ENCODE data around the gene MYO18B.

MYO18B gene

DNA sequence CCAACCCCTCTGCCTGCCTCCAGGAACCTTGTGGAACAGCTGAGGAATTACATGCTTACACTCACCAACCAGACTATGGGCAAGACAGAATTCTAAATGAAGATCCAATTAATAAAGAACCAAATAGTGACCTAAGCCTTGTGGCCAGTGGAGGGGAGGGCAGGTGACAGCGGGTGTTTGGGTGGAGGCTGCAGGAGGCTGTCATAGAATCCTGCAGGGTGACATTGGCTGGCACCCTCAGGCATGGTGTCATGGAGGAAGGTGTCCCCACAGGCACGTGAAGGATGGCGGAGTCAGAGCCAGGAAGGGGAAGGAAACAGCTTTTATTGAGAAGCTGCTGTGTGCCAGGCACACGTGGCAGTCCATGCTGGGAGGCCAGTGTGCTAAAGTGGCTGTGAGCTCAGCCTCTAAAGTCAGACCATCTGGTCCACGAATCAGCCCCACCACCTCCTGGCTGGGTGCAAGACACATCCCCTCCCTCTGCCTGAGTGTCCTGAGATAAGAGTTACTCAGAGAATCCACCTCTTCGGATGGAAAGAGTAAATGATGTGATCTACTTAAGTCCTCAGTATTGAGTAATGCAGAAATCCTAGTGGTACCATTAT is 8.7 kb downstream of the MYO18B start:
- no peak for DNase-seq (ENCODE audit: low spot score)

DNA sequence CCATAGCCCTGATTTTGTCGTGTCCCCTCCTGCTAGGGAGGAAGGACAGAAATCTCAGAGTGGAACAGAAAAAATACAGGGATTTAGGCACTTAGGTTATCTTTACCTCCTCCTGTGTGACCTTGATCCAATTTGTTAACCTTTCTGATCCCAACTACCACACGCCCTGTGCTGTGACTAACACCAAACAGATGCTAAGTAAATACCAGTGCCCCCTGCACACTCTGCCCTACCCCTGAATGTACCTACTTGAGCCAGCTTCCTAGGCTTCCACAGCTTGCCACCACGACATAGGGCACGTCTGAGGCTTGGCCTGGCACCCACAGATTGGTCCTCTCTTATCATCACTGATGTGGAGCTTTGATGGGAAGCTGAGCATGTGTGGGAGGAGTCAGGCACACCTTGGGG is 9.2 kb downstream of the MYO18B start:
- no peak for DNase-seq (ENCODE audit: low spot score)

DNA sequence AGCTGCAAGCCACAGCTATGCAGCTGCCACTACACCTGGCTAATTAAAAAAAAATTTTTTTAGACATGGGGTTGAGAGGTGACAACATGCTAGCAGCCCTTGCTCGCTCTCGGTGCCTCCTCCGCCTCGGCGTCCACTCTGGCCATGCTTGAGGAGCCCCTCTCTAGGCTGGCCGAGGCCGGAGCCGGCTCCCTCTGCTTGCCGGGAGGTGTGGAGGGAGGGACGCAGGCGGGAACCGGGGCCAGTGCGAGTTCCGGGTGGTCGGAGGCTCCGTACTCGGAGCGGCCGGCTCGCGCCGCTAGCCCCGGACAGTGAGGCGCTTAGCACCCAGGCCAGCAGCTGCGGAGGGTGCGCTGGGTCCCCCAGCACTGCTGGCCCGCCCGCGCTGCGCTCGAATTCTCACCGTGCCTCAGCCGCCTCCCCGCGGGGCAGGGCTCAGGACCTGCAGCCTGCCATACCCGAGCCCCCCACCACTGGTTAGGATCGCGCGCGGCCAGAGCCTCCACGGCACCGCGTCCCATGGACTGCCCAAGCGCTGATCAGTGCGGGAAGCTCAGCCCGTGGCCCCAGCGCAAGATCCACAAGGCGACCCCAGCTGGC is 10.7 kb downstream of the MYO18B start:
- DNase-seq (ENCODE audit: low spot score): no peak

DNA sequence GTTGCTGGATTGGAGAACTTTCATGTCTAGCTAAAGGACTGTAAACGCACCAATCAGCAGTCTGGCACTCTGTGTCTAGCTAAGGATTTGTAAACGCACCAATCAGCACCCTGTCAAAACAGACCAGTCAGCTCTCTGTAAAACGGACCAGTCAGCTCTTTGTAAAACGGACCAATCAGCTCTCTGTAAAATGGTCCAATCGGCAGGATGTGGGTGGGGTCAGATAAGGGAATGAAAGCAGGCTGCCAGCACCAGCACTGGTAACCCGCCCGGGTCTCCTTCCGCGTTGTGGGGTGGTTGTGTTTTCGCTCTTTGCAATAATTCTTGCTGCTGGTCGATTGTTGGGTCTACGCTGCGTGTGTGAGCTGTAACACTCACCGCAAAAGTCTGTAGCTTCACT is 11.3 kb downstream of the MYO18B start:
- no peak for DNase-seq (ENCODE audit: low spot score)

DNA sequence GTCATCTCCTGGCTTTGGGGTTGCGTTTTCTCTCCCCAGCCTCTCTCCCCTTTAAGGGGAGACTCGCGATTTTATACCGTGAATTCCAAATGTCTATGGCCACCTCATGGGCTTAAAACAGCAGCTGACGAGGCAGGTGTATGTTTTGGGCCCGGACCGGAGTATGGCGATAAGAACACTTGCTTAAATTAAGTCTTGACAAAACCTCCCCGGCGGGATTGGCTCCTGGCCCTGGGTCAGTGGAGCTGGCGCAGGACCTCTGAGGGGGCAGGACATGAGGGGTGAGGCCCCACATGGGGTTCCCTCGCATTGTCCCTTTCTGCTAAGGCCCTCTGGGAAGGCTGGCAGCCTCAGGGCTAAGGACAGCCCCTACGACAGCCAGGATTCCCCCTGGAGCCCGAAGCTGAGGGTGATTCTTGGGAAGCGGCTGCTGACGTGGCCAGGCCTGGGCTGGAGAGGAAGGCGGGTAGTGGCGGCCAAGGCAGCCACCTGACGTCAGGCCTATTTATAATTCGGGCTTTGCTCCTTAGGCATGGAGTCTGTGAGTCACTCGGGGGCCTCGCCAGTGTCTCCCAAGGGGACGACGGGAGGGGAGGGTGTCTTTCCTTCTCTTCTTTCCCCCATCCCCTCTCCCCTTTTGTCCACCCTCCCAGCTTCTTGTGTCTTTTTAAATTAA is 12.7 kb downstream of the MYO18B start:
- DNase-seq (ENCODE audit: low spot score): no peak

DNA sequence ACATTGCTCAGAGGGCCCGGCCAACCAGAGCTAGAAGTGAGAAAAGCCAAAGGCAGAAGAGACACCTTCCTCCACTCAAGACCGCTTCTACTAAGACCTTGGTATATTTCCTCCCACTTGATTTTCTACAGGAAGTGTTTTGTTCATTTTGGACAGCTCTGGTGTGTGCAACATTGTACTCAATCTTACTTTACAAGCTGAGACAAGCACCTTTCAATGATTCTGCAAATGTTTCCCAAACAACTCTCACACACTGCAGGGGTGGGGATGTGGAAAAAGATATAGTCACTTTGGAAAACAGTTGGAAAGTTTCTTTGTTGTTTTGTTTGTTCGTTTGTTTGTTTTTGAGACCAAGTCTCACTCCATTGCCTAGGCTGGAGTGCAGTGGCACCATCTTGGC is 15.7 kb downstream of the MYO18B start:
- DNase-seq (ENCODE audit: low spot score): no peak

DNA sequence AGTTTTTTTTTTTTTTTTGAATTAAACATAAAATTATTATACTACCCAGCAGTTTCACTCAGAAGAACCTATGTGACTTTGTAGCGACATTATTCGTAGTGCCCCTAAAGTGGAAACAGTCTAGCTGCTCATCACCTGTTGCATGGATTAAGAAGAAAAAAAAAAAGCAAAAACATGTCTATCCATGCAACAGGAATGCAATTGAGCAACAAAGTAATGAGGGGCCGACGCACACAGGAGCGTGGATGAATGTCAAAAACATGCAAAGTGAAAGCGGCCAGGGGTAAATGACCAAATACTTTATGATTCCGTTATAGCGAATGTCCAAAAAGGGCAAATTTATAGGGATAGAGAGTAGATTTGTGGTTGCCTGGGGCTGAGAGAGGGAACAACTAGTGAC is 16.3 kb downstream of the MYO18B start:
- DNase-seq (ENCODE audit: low spot score): no peak

DNA sequence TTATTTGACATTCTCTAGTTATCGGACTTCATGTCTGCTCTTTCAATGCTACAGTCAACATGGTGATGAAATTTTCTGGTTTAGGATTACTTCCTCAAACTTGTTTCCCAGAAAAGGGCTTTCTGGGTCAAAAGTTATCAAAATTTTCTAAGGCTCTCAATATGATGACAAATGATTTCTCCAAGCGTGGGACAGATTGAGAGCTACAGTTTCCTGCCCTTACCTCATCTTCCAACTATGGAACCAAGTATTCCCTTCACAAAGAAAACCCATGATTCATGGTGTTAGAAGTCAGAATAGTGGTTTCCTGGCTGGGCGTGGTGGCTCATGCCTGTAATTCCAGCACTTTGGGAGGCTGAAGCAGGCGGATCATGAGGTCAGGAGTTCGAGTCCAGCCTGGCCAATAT is 17.8 kb downstream of the MYO18B start:
- DNase-seq (ENCODE audit: low spot score): no peak

DNA sequence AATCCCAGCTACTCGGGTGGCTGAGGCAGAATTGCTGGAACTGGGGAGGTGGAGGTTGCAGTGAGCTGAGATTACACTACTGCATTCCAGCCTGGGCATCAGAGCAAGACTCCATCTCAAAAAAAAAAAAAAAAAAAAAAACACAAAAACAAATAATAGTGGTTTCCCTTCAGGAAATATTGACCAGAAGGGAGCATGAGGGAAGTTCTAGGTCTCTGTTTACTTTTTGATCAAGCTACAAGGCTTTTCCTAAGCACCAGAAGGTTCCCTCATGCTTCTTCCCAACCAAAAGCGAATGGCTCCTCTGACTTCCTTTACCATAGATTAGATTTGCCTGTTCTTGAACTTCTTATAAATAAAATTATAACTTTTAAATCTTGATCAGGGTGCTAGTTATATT is 18.3 kb downstream of the MYO18B start:
- DNase-seq (ENCODE audit: low spot score): no peak

DNA sequence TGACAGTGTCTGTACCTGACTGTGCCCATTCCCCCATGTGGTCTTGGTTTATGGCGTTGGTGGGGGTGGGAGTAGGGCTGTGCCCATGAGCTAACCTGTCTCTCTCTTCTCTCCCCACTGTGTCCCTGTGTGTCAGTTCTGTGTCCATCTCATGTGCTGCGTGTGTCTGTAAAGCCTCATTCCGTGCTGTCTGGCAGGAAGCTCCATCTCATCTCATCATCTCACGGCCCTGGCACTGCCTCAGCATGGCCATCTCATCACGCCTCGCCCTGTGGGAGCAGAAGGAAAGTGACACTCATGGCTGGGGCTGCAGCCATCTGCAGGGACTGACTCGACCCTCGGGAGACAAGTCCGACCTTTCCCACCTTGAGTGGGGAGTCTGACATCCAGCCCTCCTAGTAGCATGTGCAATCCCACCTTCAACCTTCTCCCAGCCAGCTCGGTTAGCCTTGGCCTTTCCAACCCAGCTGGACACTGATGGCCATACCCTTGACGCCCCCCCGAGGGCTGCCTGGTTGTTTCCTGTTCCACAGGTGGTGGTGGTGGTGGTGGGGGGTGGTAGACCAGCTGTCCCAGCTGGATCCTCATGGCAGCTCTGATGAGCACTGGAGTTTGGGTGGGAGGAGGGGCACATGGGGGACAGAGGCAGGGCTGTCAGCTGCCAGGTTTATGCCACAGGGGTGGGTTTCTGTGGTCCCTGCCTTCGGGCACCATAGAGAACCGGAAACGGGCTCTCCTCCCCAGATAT is 19.0 kb downstream of the MYO18B start:
- no peak for DNase-seq (ENCODE audit: low spot score)

DNA sequence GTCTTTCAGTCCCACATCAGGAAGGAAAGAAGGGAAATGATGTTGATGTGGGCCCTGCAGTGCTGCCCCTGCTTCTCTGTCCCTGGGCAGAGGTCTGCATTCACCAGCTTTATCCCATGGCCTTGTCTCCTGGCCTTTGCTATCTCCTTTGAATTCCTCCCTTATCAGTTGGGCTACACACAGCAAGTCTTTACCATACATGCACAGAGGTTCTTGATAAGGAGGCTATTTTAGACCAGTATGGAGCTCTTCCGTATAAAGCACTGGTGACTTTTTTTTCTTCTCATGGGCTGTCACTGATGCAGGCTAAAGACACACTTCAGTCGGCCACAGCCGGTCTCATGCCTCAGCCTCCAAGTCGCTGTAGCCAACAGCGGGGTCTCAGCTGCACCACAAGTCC is 20.2 kb downstream of the MYO18B start:
- no peak for DNase-seq (ENCODE audit: low spot score)

DNA sequence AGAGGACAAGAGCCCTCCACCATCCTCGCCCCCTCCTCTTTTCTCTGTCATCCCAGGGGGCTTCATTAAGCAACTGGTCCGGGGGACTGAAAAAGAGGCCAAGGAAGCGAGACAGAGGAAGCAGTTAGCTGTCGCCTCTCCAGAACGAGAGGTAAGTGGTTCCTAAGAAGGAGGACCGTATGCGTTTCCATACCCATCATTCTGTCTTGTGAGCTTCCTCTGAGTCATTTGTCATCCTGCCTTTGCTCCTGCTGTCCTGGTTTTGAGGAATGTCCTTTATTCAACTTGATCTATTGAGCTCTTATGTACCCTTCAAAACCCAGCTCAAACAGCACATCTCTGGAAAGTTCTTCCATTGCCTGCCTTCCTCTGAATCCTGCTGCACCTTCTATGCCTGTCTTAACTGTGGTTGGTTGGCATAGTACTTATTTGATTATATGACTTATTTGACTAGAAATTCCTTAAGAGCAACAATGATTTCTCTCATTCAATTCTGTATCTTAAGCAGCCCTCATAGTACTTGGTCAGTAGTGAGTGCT is 21.3 kb downstream of the MYO18B start:
- no peak for DNase-seq (ENCODE audit: low spot score)

DNA sequence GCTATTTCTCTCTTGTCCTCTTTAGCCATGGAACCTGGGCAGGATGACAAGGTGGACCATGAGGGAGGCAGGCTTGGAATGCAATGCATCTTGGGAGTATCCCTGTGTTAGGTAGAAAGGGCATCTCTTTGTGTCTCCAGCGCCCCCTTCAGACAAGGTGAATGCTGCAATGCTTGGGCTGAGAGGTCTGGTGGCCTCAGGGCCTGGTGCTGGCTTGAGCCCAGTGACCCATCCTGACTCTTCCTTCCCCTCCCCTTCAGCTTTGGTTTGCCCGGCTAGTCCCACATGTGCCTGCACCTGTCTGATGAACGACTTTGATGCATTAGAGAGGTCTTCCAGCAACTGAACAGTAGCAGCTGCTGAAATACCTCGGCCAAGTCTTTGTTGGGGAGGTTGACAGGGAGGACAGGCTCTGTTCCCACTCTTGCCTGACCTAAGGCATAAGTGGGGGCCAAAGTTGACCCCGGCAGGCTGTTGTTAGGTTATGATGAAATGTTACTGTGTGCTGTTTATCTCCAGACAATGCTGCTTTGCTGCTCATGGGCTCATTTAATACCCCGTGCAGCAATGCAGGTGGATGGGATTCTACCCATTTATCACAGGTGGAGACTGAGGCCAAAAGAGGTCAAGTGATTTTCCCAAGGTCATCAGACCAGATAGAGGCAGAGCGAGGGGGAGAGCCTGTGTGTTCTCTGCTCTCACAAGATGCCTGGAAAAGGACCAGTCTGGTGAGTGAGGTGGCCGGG is 22.5 kb downstream of the MYO18B start:
- DNase-seq (ENCODE audit: low spot score): no peak

DNA sequence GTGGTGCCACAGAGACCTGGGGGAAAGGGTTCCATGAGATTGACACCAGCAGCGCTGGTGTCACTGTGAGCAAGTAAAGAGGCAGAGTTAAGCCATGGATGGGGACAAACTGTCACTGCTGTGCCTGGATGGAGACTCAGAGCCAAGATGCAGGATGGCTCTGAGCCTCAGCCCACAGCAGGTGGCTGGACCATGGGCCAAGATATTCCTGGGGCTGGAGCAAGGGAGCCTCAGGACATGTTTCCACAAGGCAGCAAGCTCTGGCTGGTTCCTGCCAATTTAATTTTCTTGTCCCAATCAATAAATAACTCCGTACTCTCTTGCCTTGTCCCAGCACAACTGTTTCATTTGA is 23.0 kb downstream of the MYO18B start:
- no peak for DNase-seq (ENCODE audit: low spot score)

DNA sequence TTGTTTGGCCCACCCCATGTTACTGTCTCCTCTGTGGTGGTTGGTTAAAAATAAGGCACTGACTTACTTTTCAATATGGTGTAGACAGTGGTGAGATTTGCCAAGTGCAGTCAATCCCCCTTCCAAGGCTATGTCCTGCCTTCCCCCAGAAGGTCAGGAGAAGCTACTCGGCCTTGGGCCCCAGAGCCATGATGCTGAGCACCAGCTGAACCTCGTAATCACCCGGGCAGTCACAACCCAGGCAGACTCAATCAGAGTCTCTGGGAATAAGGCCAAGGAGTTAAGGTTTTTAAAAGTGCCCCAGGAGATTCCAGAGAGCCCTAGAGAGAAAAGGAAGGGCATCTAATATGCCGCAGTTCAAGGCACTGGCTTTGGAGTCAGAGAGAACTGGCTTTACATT is 23.8 kb downstream of the MYO18B start:
- DNase-seq (ENCODE audit: low spot score): no peak

DNA sequence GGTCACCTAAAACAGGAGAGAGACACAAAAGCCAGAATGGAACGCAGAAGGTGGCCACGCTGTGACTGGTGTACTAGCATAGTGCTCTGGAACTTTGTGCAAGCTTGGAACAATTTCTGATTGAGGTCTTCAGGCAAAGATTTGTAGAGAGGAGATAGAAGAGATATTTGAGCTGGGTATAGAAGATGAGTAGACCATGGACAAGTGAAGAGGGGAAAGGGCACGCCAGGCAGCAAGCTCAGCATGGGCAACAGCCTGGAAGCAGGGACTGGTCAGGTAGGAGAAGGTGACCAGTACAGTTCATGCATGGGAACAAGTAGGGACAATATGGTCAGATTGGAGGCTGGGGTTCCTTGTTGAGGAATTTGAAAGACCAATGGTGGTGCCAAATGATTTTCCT is 24.4 kb downstream of the MYO18B start:
- no peak for DNase-seq (ENCODE audit: low spot score)

DNA sequence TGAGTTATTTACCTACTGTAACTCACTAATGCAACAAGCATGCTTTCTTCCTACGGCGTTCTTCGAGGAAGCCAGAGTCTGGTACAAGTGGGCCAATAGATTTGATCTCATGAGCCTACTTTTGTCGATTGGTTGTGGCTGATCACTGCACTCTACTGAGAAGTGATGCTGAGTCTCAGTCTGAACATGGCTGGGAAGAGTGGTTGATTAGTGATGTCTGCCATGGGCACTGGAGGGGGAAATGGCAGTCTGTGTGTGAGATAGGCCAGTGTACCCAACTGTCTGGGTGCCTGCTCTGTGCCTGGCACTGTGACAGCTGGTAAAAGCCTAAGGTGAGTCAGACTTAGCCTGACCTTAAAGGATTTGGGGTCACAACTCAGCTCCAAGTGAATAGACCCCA is 28.3 kb downstream of the MYO18B start:
- DNase-seq (ENCODE audit: low spot score): no peak

DNA sequence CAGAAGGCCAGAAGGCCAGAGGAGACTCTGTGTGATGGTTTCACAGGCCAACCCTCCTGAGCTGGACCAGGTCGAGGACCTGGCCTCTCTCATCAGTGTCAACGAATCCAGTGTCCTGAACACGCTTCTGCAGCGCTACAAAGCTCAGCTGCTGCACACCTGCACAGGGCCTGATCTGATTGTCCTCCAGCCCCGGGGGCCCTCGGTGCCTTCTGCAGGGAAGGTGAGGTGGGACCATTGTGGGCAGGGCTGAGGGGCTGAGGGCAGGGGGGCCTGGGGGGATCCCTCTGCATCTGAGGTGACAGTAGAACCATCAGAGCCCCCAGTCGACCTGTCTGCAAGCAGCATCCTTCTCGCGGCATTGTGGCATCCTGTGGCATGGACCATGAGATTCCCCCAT is 30.3 kb downstream of the MYO18B start:
- DNase-seq (ENCODE audit: low spot score): no peak

DNA sequence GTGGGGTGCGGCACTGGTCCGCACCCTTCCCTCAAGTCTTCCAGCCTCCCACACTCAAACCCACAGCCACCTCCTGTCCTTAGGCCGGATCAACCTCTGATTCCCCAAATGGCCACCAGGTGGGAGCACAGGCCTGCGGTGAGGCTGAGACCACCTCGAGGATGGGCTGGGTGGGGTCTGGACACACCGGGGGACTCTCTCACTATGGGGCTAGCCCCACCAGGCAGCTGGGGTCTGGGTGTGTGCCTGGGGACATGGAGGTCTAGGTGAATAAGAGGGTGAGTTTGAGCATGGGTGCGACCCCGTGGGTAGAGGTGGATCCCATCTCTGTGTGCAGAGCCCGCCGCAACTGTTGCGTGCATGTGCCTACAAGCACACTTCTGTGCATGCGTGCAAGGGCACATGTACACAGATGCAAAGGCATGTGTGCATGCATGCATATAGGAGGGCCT is 32.6 kb downstream of the MYO18B start:
- no peak for DNase-seq (ENCODE audit: low spot score)

DNA sequence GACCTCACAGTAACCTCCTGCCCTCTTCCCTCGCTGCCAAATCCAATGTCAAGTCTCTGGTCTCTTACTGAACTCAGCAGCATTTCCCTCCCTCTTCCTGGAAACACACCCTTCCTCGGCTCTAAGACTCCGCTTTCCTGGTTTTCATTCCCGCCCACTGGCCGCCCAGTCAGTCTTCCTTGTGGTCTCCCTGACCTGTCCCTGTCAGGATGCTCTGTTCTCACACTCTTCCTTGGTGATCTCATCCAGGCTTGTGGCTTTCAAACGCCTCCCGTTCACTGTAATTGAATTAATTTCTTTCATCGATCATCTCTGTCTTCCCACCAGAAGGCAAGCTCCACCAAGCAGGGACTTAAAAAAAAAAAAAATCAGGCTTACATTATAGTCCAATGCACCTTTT is 33.5 kb downstream of the MYO18B start:
- DNase-seq (ENCODE audit: low spot score): no peak

DNA sequence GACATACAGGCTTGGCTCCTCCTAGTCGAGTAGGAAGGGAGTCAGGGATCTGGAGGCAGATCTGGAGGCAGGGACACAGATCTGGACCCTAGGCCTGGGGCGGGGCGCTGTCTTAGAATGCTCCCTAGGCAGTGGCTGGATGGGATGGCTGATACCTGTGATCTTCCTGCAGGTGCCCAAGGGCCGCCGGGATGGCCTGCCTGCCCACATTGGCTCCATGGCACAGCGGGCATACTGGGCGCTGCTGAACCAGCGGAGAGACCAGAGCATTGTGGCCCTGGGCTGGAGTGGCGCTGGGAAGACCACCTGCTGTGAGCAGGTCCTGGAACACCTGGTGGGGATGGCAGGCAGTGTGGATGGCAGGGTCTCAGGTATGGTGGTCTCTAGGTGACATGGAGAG is 35.4 kb downstream of the MYO18B start:
- no peak for DNase-seq (ENCODE audit: low spot score)

DNA sequence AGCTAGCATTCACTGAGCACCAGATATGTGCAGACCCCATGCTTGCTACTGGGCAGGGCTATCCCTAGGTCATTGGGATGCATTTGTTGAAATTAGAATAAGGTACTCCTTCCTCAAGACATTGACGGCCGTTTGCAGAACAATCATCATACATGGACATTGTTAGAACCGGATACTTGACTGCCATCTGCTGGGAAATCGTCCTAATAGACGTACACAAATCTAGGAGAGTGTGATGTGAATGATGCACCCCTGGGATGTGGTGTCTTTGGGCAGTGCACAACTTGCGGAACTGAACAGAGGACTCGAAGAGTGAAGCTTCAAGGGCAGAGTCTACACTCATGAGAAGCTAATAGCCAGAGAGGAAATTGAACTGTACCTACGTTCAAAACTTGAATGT is 35.9 kb downstream of the MYO18B start:
- DNase-seq (ENCODE audit: low spot score): peak; percentile 50
